Activated T-cell treated with anti-CD3 and anti-CD28 coated beads, Interleukin-2, amount 50 U/mL, for 4 hours (primary cell): ENCODE measurements around the gene IFT22. TPM values are rescaled to one million over a fixed set of nuclear protein-coding genes. Genes with fewer than 3 reads are reported as not detected.
"Not testable (repeated sequence)": the region's sequence is repeated elsewhere in the genome, so short reads cannot be mapped to it uniquely, and the experiment has no call there.

Experiments used
- ATAC-seq, 2 donors: fragments of 200-7000 bp; cut with Tn5 transposase; one replicate each; pipeline ENCODE4 v1.10.0; 2021
- DNase-seq: peaks from one replicate; pipeline ENCODE4 v3.0.0-alpha.2; 2020
- H3K27me3 Mint-ChIP-seq: one replicate; pipeline ENCODE4 v1.8.0; 2021; ENCODE audit warnings: low read depth, mixed read lengths
- H3K36me3 Mint-ChIP-seq: one replicate; pipeline ENCODE4 v1.8.0; 2022; ENCODE audit warnings: mixed read lengths; ENCODE audit not compliant: insufficient read depth
- H3K4me1 Mint-ChIP-seq: one replicate; pipeline ENCODE4 v1.8.0; 2021; ENCODE audit warnings: low read depth, mixed read lengths
- H3K4me3 Mint-ChIP-seq: one replicate; pipeline ENCODE4 v1.8.0; 2021; ENCODE audit warnings: mild to moderate bottlenecking, moderate library complexity, mixed read lengths
- H3K9me3 Mint-ChIP-seq: one replicate; pipeline ENCODE4 v1.8.0; 2021; ENCODE audit warnings: mixed read lengths
- total RNA-seq, 3 donors: library from RNA; stranded (reverse); gene quantifications; one replicate each; pipeline ENCODE4 v1.2.1, GENCODE V29; 2021

IFT22 gene
- total RNA-seq, 3 donors from 2014 or later: 7.7 to 10.7 (median 8.3) TPM

DNA sequence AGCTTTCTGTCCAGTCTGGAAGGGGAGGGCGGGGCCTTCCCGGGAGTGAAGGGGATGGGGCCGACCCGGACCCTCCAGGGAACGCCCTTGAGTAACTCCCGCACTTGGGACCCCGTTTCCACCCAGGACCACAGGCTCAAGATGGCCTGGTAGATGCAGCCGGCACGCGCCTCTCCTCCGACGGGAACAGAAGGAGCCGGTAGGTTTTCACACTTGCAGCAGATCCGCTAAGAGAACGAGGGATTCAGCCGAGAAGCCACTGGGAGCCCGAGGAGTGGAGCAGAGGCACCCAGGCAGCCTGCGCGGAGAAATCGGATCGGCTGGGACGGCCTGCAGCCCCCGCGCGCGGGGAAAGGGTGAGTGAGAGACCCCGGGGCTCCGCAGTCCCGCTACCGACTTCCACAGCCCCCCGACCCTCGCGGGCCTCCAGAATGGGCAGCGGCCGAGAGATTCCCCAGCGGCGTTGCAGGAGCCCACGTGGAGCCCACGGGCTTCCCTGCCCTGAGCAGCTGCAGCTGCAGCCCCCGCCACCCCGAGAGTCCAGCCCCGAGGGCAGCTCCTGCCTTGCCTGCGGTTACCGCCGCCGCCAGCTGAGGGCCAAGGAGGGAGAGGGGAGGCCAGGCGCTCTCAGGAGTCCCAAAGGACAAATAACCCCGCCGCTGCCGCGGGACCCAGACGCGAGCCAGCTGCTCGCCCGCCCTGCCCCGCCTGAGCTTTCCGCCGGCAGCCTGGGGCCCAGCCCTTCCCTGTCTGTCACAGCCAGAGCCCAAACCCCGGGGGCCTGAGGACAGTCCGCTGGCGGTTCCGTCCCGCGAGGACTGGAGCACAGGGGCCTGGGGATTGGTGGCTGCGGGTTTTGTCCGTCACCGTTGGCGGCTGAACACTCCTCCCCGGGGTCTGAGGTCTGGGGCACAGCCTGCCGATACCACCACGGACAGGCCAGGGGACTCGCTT is 21.8 kb downstream of the IFT22 start:
- ATAC-seq (peak in 1 of 2 donors; percentile 43), DNase-seq (no peak)
- H3K36me3 Mint-ChIP-seq: peaks cover 4% of the 10 kb centered on the region
- peaks cover 19% of the 10 kb centered on the region for H3K9me3 Mint-ChIP-seq
- peaks cover 3% of the 10 kb centered on the region for H3K4me1 Mint-ChIP-seq
- H3K27me3 Mint-ChIP-seq: peaks cover 76% of the 10 kb centered on the region
- no peak overlapping the region for H3K4me3 Mint-ChIP-seq

DNA sequence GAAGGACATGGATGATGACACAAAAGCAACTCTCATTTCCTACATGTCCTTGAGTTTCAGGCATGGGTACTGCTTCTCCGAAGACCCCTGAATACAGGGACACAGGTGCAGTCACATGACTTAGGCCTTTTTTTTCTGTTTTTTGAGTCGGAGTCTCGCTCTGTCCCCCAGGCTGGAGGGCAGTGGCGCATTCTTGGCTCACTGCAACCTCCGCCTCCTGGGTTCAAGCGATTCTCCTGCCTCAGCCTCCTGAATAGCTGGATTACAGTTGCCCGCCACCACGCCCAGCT is 26.8 kb downstream of the IFT22 start:
- no peaks in the 10 kb centered on the region for H3K36me3 Mint-ChIP-seq
- no peak overlapping the region for H3K4me3 Mint-ChIP-seq
- no peaks in the 10 kb centered on the region for H3K9me3 Mint-ChIP-seq
- peaks cover 69% of the 10 kb centered on the region for H3K27me3 Mint-ChIP-seq
- peaks cover 6% of the 10 kb centered on the region for H3K4me1 Mint-ChIP-seq
- no peak for DNase-seq
- ATAC-seq: no peak

- H3K36me3 Mint-ChIP-seq: no peaks in the 10 kb centered on the region
- ATAC-seq (no peak), DNase-seq (no peak)
- peaks cover 65% of the 10 kb centered on the region for H3K27me3 Mint-ChIP-seq
- peaks cover 7% of the 10 kb centered on the region for H3K4me1 Mint-ChIP-seq
- no peak overlapping the region for H3K4me3 Mint-ChIP-seq
- H3K9me3 Mint-ChIP-seq: no peaks in the 10 kb centered on the region
Measured at GRCh38 chr7:101294039-101294831, 27.4 kb downstream of the IFT22 start.

DNA sequence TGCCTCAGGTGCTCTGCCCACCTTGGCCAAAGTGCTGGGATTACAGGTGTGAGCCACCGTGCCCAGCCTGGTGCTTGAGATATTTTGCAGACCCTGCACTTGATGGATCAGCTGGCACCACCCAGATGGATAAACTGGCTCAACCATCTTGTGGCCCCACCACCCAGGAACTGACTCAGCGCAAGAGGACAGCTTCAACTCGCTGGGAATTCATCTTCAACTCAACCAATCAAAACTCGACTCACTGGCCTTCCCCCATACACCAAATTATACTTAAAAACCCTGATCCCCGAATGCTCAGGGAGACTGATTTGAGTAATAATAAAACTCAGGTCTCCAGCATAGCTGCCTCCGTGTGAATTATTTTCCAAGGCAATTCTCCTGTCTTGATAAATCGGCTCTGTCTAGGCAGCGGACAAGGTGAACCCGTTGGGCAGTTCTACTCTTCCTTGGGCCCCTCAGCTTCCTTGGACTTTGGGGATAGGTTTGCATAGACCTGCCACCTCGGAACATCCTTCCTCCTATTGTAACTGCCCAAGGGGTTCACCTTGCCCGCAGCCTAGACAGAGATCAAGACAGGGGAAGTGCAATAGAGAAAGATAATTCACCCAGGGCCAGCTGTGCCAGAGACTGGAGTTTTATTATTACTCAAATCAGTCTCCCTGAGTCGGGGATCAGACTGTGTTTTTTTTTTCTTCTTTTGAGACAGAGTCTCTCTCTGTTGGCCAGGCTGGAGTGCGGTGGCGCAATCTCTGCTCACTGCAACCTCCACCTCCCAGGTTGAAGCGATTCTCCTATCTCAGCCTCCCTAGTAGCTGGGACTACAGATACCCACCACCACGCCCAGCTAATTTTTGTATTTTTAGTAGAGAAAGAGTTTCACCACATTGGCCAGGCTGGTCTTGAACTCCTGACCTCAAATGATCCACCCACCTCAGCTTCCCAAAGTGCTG is 28.3 kb downstream of the IFT22 start:
- peaks cover 61% of the 10 kb centered on the region for H3K27me3 Mint-ChIP-seq
- not testable (repeated sequence) for H3K4me1 Mint-ChIP-seq, H3K9me3 Mint-ChIP-seq, H3K4me3 Mint-ChIP-seq, ATAC-seq, DNase-seq, H3K36me3 Mint-ChIP-seq

DNA sequence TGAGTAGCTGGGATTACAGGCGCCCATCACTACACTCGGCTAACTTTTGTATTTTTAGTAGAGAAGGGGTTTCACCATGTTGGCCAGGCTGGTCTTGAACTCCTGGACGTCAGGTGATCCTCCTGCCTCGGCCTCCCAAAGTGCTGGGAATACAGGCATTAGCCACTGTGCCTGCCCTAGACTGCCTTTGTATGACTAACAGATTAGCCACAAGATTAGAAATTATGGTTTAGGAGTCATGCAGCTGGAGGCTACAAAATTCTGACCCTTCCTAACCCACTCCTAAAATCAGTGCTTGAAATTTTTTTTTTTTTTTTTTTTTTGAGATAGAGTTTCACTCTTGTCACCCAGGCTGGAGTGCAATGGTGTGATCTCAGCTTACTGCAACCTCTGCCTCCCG is 29.0 kb downstream of the IFT22 start:
- not testable (repeated sequence) for H3K36me3 Mint-ChIP-seq, H3K9me3 Mint-ChIP-seq, H3K4me3 Mint-ChIP-seq, H3K4me1 Mint-ChIP-seq, DNase-seq, ATAC-seq
- H3K27me3 Mint-ChIP-seq: peaks cover 56% of the 10 kb centered on the region

DNA sequence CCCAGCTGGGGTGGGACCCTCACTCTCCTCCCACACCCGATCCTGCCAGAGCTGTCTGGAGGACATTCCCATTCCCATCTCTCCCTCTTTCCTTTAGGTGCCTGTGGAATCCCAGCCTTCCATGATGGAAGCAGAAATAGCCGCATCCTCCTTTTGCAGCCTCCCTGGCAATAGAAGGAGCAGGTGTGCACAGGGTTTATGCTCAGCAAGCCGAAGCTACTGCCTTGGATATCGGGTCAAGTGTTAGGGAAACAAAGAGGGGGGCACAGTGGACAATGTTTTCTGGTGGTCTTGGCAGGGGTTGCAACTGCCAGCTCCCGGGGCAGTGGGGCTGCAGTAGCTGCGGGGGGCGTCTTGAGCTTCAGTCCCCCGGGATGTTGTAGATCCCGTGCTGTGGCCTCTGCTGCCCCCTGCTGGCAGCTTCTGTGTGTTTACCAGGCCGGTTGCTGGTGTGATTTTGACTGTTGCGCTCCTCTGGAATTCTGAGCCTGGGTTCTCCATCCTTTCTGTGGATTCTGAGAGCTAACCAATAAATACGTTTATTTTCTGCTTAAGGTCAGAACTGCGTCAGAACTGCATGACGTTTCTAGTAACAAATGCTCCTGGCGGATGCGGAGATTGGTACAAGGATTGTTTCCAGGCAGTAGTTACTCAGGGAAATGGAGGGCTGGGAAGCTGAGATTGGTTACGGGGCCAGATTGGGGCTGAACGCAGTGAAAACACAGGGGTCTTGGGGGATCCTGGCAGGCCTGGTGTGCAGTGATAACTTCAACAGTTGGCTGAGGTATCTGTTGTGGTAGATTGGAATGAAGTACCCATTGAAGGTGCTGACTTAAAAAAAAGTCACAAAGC is 31.2 kb downstream of the IFT22 start:
- peak; percentile 74 to 79 for ATAC-seq
- peaks cover 43% of the 10 kb centered on the region for H3K27me3 Mint-ChIP-seq
- DNase-seq: peak; percentile 57
- H3K9me3 Mint-ChIP-seq, H3K36me3 Mint-ChIP-seq, H3K4me1 Mint-ChIP-seq, H3K4me3 Mint-ChIP-seq: not testable (repeated sequence)

GRCh38 chr7:101289687-101290086 is 31.9 kb downstream of the IFT22 start:
- H3K4me3 Mint-ChIP-seq, H3K9me3 Mint-ChIP-seq, H3K4me1 Mint-ChIP-seq, H3K36me3 Mint-ChIP-seq, DNase-seq: not testable (repeated sequence)
- H3K27me3 Mint-ChIP-seq: peaks cover 36% of the 10 kb centered on the region
- ATAC-seq: peak; percentile 31 to 59

- peaks cover 30% of the 10 kb centered on the region for H3K27me3 Mint-ChIP-seq
- H3K9me3 Mint-ChIP-seq: no peaks in the 10 kb centered on the region
- H3K36me3 Mint-ChIP-seq: no peaks in the 10 kb centered on the region
- H3K4me3 Mint-ChIP-seq: no peak overlapping the region
- peaks cover 7% of the 10 kb centered on the region for H3K4me1 Mint-ChIP-seq
- no peak for DNase-seq
- no peak for ATAC-seq
Measured at GRCh38 chr7:101288439-101288838, 33.2 kb downstream of the IFT22 start.

DNA sequence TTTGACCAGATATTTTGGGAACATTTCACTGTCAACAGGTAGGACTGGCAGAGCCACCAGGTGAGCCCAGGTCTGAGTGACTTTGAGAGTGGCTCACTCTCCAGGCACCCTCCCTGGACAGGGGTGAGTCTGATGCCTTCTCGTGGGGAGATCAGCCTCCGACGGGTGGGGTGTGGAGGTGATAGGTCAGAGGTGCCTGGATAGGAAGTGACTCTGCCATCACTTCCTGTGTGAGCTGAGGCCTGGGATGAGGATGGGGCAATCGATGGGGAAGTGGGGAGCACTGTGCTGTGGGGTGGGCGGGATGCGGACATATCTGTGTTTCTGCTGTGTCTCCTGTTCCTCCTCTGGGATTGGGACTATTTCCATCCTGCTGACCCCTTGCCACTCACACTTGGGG is 34.6 kb downstream of the IFT22 start:
- Mint-ChIP-seq H3K4me3 (no peak overlapping the region), H3K9me3 (no peaks in the 10 kb centered on the region), H3K36me3 (no peaks in the 10 kb centered on the region), H3K27me3 (peaks cover 21% of the 10 kb centered on the region), H3K4me1 (peaks cover 13% of the 10 kb centered on the region)
- no peak for ATAC-seq
- DNase-seq: no peak

DNA sequence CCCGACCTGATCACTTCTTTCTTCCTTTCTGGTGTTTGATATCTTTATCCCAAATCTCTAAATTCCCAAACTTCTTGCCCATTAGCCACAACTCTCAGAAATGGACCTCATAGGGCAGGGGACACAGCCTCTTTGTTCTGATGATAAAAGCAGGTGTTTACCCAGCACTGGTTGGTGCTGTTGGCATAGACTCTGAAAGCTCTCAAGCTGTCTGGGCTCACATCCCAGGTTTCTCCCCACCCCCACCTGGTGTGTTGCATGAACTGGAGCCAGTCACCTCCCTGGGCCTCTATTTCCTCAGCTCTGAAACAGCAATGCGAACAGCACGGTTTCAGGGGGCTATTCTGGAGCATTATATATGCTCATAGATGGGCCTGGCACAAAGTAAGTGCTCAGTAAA is 35.7 kb downstream of the IFT22 start:
- H3K9me3 Mint-ChIP-seq, ATAC-seq, DNase-seq, H3K4me3 Mint-ChIP-seq, H3K36me3 Mint-ChIP-seq: not testable (repeated sequence)
- H3K4me1 Mint-ChIP-seq: peaks cover 13% of the 10 kb centered on the region
- peaks cover 12% of the 10 kb centered on the region for H3K27me3 Mint-ChIP-seq

GRCh38 chr7:101285171-101285570 is 36.4 kb downstream of the IFT22 start:
- DNase-seq (no peak), ATAC-seq (no peak)
- Mint-ChIP-seq H3K4me1 (peaks cover 9% of the 10 kb centered on the region), H3K9me3 (no peaks in the 10 kb centered on the region), H3K4me3 (no peak overlapping the region), H3K27me3 (peaks cover 6% of the 10 kb centered on the region), H3K36me3 (no peaks in the 10 kb centered on the region)

GRCh38 chr7:101280912-101281311 is 40.7 kb downstream of the IFT22 start:
- not testable (repeated sequence) for H3K4me1 Mint-ChIP-seq, ATAC-seq, H3K4me3 Mint-ChIP-seq, DNase-seq, H3K9me3 Mint-ChIP-seq, H3K27me3 Mint-ChIP-seq, H3K36me3 Mint-ChIP-seq

- ATAC-seq (no peak), DNase-seq (no peak)
- H3K9me3 Mint-ChIP-seq: no peaks in the 10 kb centered on the region
- H3K27me3 Mint-ChIP-seq: peaks cover 10% of the 10 kb centered on the region
- no peaks in the 10 kb centered on the region for H3K36me3 Mint-ChIP-seq
- no peak overlapping the region for H3K4me3 Mint-ChIP-seq
- peaks cover 6% of the 10 kb centered on the region for H3K4me1 Mint-ChIP-seq
Measured at GRCh38 chr7:101278461-101279292, 42.9 kb downstream of the IFT22 start.
